H1 (cell line): Measurements from ENCODE around the gene RASGEF1C. TPM values are rescaled to one million over a fixed set of nuclear protein-coding genes. Genes with fewer than 3 reads are reported as not detected.

Source experiments
- CTCF ChIA-PET: fragments of 300-600 bp; sonication (Branson Sonifier 250); formaldehyde crosslinking; loops from one replicate; lab custom pipeline; 2021; ENCODE audit not compliant: partially characterized antibody; lab: Charles Lee
- POLR2A ChIA-PET: fragments of 300-600 bp; sonication (Branson Sonifier 250); formaldehyde crosslinking; loops from one replicate; lab custom pipeline; 2021; ENCODE audit warnings: inconsistent platforms; ENCODE audit not compliant: partially characterized antibody; lab: Charles Lee
- DNase-seq, 2 experiments: peaks; one replicate each; pipeline versions ENCODE4 v3.0.0 to v3.0.0-alpha.2; 2010 to 2022; ENCODE audit warnings: low spot score in 2 of 2, low read depth in 1 of 2, mixed read lengths in 1 of 2
- FAIRE-seq: peaks from 2 replicates; lab custom pipeline; 2011; peaks lifted over from hg19 to GRCh38; lab: Jason Lieb, UNC
- H2AFZ ChIP-seq: 2 replicates; pipeline ENCODE4 v1.8.1; 2012; ENCODE audit warnings: low read length, inconsistent platforms
- H2AK5ac ChIP-seq: 2 replicates; pipeline ENCODE4 v1.6.1; 2013; ENCODE audit warnings: low read depth, low read length
- H2BK120ac ChIP-seq: replicated peaks from 2 replicates; pipeline ENCODE3; 2013; ENCODE audit warnings: low read depth, low read length, inconsistent platforms
- H2BK12ac ChIP-seq: 2 replicates; pipeline ENCODE4 v1.6.1; 2013; ENCODE audit warnings: low read depth, low read length
- H2BK15ac ChIP-seq: 2 replicates; pipeline ENCODE4 v1.6.1; 2013; ENCODE audit warnings: low read length
- H2BK20ac ChIP-seq: 2 replicates; pipeline ENCODE4 v1.6.1; 2013; ENCODE audit warnings: low read length
- H2BK5ac ChIP-seq: 2 replicates; pipeline ENCODE4 v1.6.1; 2013; ENCODE audit warnings: low read depth, low read length
- H3K14ac ChIP-seq: 2 replicates; pipeline ENCODE4 v1.6.1; 2013; ENCODE audit warnings: inconsistent platforms; ENCODE audit not compliant: insufficient read length
- H3K18ac ChIP-seq: 2 replicates; pipeline ENCODE4 v1.6.1; 2013; ENCODE audit warnings: low read length; ENCODE audit errors: extremely low read depth
- H3K23ac ChIP-seq: 2 replicates; pipeline ENCODE4 v1.6.1; 2013; ENCODE audit warnings: inconsistent platforms; ENCODE audit not compliant: insufficient read length
- H3K23me2 ChIP-seq: 2 replicates; pipeline ENCODE4 v1.6.1; 2013; ENCODE audit warnings: low read depth, low read length
- H3K27ac ChIP-seq: 2 replicates; pipeline ENCODE4 v1.6.1; 2011; ENCODE audit warnings: low read depth, low read length, inconsistent platforms
- H3K27me3 ChIP-seq, 4 experiments: replicated peaks in 1 of 4; 1 replicate in 1 of 4; 2 replicates in 3 of 4; pipeline versions ENCODE4 v1.6.1 to v1.8.1; 2011 to 2013; ENCODE audit warnings: low read length in 3 of 4, mild to moderate bottlenecking in 3 of 4, inconsistent platforms in 2 of 4, mixed read lengths in 2 of 4, moderate library complexity in 1 of 4; ENCODE audit not compliant: control insufficient read depth in 3 of 4, insufficient read depth in 3 of 4; ENCODE audit errors: extremely low read depth in 1 of 4
- H3K36me3 ChIP-seq, 4 experiments: 2 replicates each; pipeline versions ENCODE4 v1.6.1 to v1.8.1; 2011 to 2013; ENCODE audit warnings: mild to moderate bottlenecking in 4 of 4, low read length in 3 of 4, moderate library complexity in 2 of 4, control low read depth in 1 of 4, inconsistent platforms in 1 of 4; ENCODE audit not compliant: insufficient read depth in 4 of 4, control insufficient read depth in 2 of 4
- H3K4ac ChIP-seq: replicated peaks from 2 replicates; pipeline ENCODE3; 2013; ENCODE audit warnings: low read length, low read depth, mixed read lengths, inconsistent platforms; ENCODE audit not compliant: insufficient read length
- H3K4me1 ChIP-seq, 4 experiments: replicated peaks in 1 of 4; 1 replicate in 1 of 4; 2 replicates in 3 of 4; pipeline versions ENCODE4 v1.6.1 to v1.8.1; 2011 to 2013; ENCODE audit warnings: low read length in 3 of 4, inconsistent platforms in 2 of 4, mixed read lengths in 1 of 4; ENCODE audit not compliant: insufficient read depth in 4 of 4, control insufficient read depth in 3 of 4
- H3K4me2 ChIP-seq, 2 experiments: 2 replicates each; pipeline versions ENCODE4 v1.6.1 to v1.8.1; 2011 to 2013; ENCODE audit warnings: low read depth in 2 of 2, low read length in 2 of 2, control low read depth in 1 of 2, inconsistent platforms in 1 of 2, mild to moderate bottlenecking in 1 of 2; ENCODE audit not compliant: insufficient read depth in 1 of 2
- H3K4me3 ChIP-seq, 4 experiments: fragments of 200-600, 300-600 bp in 1 of 4; sonication (generic), shearing (Covaris generic), sonication (Bioruptor Twin) in 1 of 4; 2 replicates each; pipeline versions ENCODE4 v1.5.1 to v1.8.1; 2011 to 2016; ENCODE audit warnings: low read length in 4 of 4, low read depth in 3 of 4, control low read depth in 2 of 4, inconsistent platforms in 2 of 4, mild to moderate bottlenecking in 2 of 4, mixed read lengths in 1 of 4, moderate library complexity in 1 of 4; ENCODE audit not compliant: insufficient read depth in 2 of 4; ENCODE audit errors: extremely low read depth in 1 of 4
- H3K56ac ChIP-seq: replicated peaks from 2 replicates; pipeline ENCODE3; 2013; ENCODE audit warnings: low read depth, mild to moderate bottlenecking, mixed read lengths, low read length, inconsistent platforms; ENCODE audit not compliant: insufficient read length
- H3K79me1 ChIP-seq: 2 replicates; pipeline ENCODE4 v1.6.1; 2013; ENCODE audit warnings: low read depth, low read length, control low read depth
- H3K79me2 ChIP-seq, 2 experiments: 2 replicates each; pipeline versions ENCODE4 v1.6.1 to v1.8.1; 2012 to 2013; ENCODE audit warnings: low read length in 2 of 2, mild to moderate bottlenecking in 2 of 2, inconsistent platforms in 1 of 2; ENCODE audit not compliant: insufficient read depth in 2 of 2, control insufficient read depth in 1 of 2
- H3K9ac ChIP-seq, 4 experiments: replicated peaks in 1 of 4; 1 replicate in 1 of 4; 2 replicates in 3 of 4; pipeline versions ENCODE4 v1.6.1 to v1.8.1; 2011 to 2013; ENCODE audit warnings: low read depth in 3 of 4, low read length in 3 of 4, control low read depth in 2 of 4, mild to moderate bottlenecking in 2 of 4, moderate library complexity in 2 of 4, inconsistent platforms in 1 of 4; ENCODE audit errors: extremely low read depth in 1 of 4
- H3K9me3 ChIP-seq, 2 experiments: 2 replicates each; pipeline versions ENCODE4 v1.6.1 to v1.8.1; 2012 to 2013; ENCODE audit warnings: mild to moderate bottlenecking in 2 of 2, moderate library complexity in 2 of 2, control low read depth in 1 of 2, inconsistent platforms in 1 of 2, low read depth in 1 of 2, low read length in 1 of 2, mixed read lengths in 1 of 2; ENCODE audit not compliant: insufficient read depth in 2 of 2
- H4K20me1 ChIP-seq, 2 experiments: replicated peaks in 1 of 2; 2 replicates each; pipeline versions ENCODE3 to v1.8.1; 2011 to 2013; ENCODE audit warnings: inconsistent platforms in 2 of 2, low read length in 2 of 2, mild to moderate bottlenecking in 1 of 2; ENCODE audit not compliant: insufficient read depth in 2 of 2, control insufficient read depth in 1 of 2
- H4K5ac ChIP-seq: 2 replicates; pipeline ENCODE4 v1.6.1; 2013; ENCODE audit warnings: low read length, low read depth, mixed read lengths, inconsistent platforms; ENCODE audit not compliant: insufficient read length
- H4K8ac ChIP-seq: 2 replicates; pipeline ENCODE4 v1.8.0; 2013; ENCODE audit warnings: mild to moderate bottlenecking, moderate library complexity, low read length, inconsistent platforms; ENCODE audit not compliant: insufficient read depth; ENCODE audit errors: extremely low read depth
- H4K91ac ChIP-seq: replicated peaks from 2 replicates; pipeline ENCODE3; 2013; ENCODE audit warnings: low read length, mixed read lengths, inconsistent platforms; ENCODE audit not compliant: insufficient read length
- USF2 ChIP-seq: IDR thresholded peaks from 2 replicates; pipeline ENCODE4 v1.6.1; 2011; ENCODE audit warnings: low read length, improper control_type of control experiment
- WGBS, 2 experiments: shearing (Covaris generic) in 1 of 2; methylation state at CpG; one replicate each; pipeline versions ENCODE4 v1.1.6 to v1.1.7; 2013 to 2015; ENCODE audit warnings: low lambda C conversion rate in 2 of 2, mixed read lengths in 2 of 2, inconsistent platforms in 1 of 2, low coverage in 1 of 2, missing lambda C conversion rate in 1 of 2; ENCODE audit not compliant: insufficient replicate concordance in 2 of 2, insufficient coverage in 1 of 2, insufficient read length in 1 of 2; ENCODE audit errors: extremely low coverage in 1 of 2, missing lambda C conversion rate in 1 of 2; 5-methylcytosine and 5-hydroxymethylcytosine counted together
- polyA plus RNA-seq, 7 experiments: library from polyadenylated mRNA; depleted of rRNA in 3 of 7; stranded (reverse) in 5 of 7; unstranded in 2 of 7; fragments of >200 nt in 5 of 7; fragments of 200-250 nt in 2 of 7; gene quantifications; 1 replicate in 5 of 7; 2 replicates in 1 of 7; 4 replicates in 1 of 7; pipeline versions ENCODE4 v1.2.1 to v1.2.3, GENCODE V29; 2011 to 2013; ENCODE audit warnings: missing spikeins in 2 of 7, mixed read lengths in 2 of 7
- total RNA-seq: library from RNA; stranded (reverse); fragmentation: NEBNext Ultra II Directional; extraction: Animal tissue kit (Norgen Biotek cat#: 25700); gene quantifications from 2 replicates; pipeline ENCODE4 v1.2.1, GENCODE V29; 2021

RASGEF1C gene
- total and polyA plus RNA-seq, 2 of the 8 experiments (the other 6 are each of a cell fraction or from before 2014, with no cell fraction given), result 0.26 to 0.61 TPM

- peaks cover 0 to 5% (median 0%) of the 10 kb centered on the region in 4 experiments; a peak in 1 of 8 replicates for H3K36me3 ChIP-seq
- no peak overlapping the region for H3K18ac ChIP-seq
- no peak overlapping the region for H2AFZ ChIP-seq
- H4K5ac ChIP-seq, result no peak overlapping the region
- ChIA-PET CTCF (interaction anchor here (0.9 to 2.9 kb wide), 2 partner anchors 17 to 51 kb away, joined by 3 to 15 read pairs; no protein-coding TSS in a partner anchor), POLR2A (interaction anchor here (1.0 kb wide), 1 partner anchor 11 kb away, joined by 3 read pairs; no protein-coding TSS in a partner anchor)
- H3K9me3 ChIP-seq, result peaks cover 11 to 18% of the 10 kb centered on the region in 2 experiments
- no peak overlapping the region for H3K4me2 ChIP-seq
- H2BK15ac ChIP-seq, result no peak overlapping the region
- no peak overlapping the region for H2BK5ac ChIP-seq
- H3K4me3 ChIP-seq, result no peak overlapping the region
- H2BK12ac ChIP-seq, result no peak overlapping the region
- no peak for TF ChIP-seq USF2
- H4K20me1 ChIP-seq, result peaks cover 0 to 6% of the 10 kb centered on the region in 2 experiments
- no peak overlapping the region for H3K14ac ChIP-seq
- no peak overlapping the region for H3K4ac ChIP-seq
- peaks cover 3% of the 10 kb centered on the region; the same call in 1 of the 2 replicates for H3K79me1 ChIP-seq
- H2AK5ac ChIP-seq, result no peak overlapping the region
- no peak overlapping the region for H4K8ac ChIP-seq
- H3K56ac ChIP-seq, result no peak overlapping the region
- H4K91ac ChIP-seq, result no peak overlapping the region
- peaks cover 5 to 19% of the 10 kb centered on the region in 2 experiments; a peak in 3 of 4 replicates for H3K79me2 ChIP-seq
- H3K23me2 ChIP-seq, result peaks cover 14% of the 10 kb centered on the region
- no peak for FAIRE-seq
- H3K4me1 ChIP-seq, result peaks cover 2 to 6% (median 4%) of the 10 kb centered on the region in 4 experiments; a peak in 4 of 7 replicates
- DNase-seq, result no peak
- H3K27ac ChIP-seq, result no peak overlapping the region
- H2BK20ac ChIP-seq, result no peak overlapping the region
- H2BK120ac ChIP-seq, result no peak overlapping the region
- H3K23ac ChIP-seq, result no peak overlapping the region
- WGBS, 2 experiments, result 89% methylated on average over 4 of the region's 4 CpGs; no CpG with 5 or more reads in 1 of the 2 experiments
- H3K27me3 ChIP-seq, result peaks cover 6 to 18% (median 16%) of the 10 kb centered on the region in 4 experiments
- no peak overlapping the region for H3K9ac ChIP-seq
These were observed 134.5 kb downstream of the RASGEF1C start for GRCh38 chr5:180074462-180074861.
